Ovary (tissue), 3 donors: ENCODE measurements around the gene ARHGEF12.

Experiments
- CTCF ChIP-seq, 3 donors: fragments of 450-650 bp in 2 of 3; fragments of 200-600 bp in 1 of 3; IDR thresholded peaks; one replicate each; pipeline versions ENCODE4 v1.5.1 to v1.8.0; 2016 to 2022; ENCODE audit warnings: antibody characterized with exemption in 3 of 3, mild to moderate bottlenecking in 1 of 3
- POLR2A ChIP-seq: fragments of 450-650 bp; IDR thresholded peaks from one replicate; pipeline ENCODE4 v1.6.1; 2017; ENCODE audit warnings: antibody characterized with exemption, mild to moderate bottlenecking, moderate library complexity
- donor health status: DM: no; HTN: no; CAD: no.

- no peak for TF ChIP-seq POLR2A
- TF ChIP-seq CTCF (IDR thresholded peaks at IDR 0.05): no peak
These were observed 89.3 kb downstream of the ARHGEF12 start for GRCh38 chr11:120425527-120425926.
